GM08714 (cell line): ENCODE results near the gene PRKAG2.

Source experiments
- H3K4me3 ChIP-seq: fragments of 200-500 bp; sonication (Bioruptor generic); 2 replicates; pipeline ENCODE4 v1.5.1; 2014; ENCODE audit warnings: mild to moderate bottlenecking, low read length, inconsistent platforms
- ZNF274 ChIP-seq: IDR thresholded peaks from 2 replicates; pipeline ENCODE4 v1.6.1; 2012; ENCODE audit warnings: mild to moderate bottlenecking, low read depth, low read length

Gene PRKAG2

DNA sequence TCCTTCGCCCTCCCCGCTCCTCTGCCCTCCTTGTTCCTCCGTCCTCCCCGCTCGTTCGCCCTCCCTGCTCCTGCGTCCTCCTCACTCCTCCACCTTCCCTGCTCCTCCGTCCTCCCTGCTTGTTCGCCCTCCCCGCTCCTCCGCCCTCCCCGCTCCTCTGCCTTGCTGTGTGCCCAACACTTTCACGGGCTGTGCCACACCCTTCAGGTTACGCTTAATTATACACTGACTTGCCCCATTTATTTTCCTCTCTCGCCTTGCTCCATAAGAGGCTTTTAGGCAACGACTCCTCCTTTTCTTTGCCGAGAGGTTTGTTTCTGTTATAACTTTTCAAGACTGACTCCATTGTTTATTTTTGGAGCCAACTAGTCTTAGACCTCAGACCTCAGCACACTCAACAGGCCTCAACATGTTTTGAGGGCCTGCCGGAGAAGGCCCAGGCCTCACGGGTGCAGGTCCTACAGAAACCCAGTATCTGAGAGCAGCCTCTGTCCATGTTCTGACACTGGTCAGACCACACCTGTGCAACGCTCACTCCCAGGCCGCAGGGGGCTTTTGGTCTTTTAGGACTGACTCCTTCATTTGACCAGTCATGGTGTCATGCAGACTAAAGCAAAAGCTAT is 18.2 kb upstream of the PRKAG2 start:
- no peak overlapping the region for H3K4me3 ChIP-seq

DNA sequence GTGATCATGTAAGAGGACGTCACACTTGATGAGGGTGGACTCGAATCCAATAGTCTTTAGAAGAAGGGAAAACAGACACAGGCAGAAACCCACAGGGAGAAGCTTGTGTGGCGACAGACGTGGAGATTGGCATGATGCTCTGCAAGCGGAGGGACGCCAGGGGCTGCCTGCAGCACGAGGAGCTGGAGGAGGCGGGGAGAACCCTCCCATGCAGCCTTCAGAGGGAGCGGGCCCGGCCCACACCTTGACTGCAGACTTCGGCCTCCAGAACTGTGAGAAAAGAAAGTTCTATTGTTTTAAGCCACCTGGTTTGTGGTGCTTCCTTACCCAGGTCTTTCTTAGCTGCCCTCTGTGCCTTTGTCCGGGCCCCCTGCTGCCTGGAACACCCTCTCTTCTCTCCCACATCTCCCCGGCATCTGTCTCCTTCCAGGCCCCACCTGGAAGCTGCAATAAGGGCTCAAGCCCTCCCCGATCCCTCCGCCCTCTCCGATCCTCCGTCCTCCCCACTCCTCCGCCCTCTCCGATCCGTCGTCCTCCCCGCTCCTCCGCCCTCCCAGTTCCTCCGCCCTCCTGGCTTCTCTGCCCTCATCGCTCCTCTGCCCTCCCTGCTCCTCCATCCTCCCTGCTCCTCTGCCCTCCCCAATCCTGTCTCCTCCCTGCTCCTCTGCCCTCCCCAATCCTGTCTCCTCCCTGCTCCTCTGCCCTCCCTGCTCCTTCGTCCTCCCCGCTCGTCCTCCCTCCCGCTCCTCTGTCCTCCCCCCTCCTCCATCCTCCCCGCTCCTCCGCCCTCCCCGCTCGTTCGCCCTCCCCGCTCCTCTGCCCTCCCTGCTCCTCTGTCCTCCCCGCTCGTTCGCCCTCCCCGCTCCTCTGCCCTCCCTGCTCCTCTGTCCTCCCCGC is 17.4 kb upstream of the PRKAG2 start:
- no peak for TF ChIP-seq ZNF274
- no peak overlapping the region for H3K4me3 ChIP-seq

More for the DNA sequence above, 18.2 kb upstream of the PRKAG2 start:
- TF ChIP-seq ZNF274 = no peak

DNA sequence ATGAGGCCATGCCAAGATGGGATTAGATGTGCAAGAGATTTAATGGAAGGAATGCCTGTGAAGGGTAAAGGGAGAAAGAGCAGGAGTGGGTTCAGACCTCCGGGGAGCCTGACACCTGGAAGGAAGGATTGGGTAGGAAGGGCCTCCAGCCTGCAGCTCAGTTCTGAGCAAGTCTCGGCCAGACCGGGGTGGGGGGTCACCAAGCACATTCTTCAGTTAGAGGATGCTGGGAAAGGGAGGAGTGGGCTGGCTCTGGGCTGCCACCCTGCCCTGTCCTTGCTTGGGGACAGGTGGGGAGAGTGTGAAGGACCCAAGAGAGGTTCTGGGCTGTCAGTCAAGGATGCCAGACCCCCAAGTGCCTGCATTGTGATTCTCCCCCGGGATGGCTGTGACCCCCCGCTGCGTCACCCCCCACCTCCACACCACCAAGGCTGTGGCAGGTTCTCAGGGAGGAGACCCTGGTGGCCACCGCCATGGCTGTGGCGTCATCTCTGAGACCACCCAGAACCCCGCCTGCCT is 16.5 kb upstream of the PRKAG2 start:
- TF ChIP-seq ZNF274 = no peak
- no peak overlapping the region for H3K4me3 ChIP-seq

DNA sequence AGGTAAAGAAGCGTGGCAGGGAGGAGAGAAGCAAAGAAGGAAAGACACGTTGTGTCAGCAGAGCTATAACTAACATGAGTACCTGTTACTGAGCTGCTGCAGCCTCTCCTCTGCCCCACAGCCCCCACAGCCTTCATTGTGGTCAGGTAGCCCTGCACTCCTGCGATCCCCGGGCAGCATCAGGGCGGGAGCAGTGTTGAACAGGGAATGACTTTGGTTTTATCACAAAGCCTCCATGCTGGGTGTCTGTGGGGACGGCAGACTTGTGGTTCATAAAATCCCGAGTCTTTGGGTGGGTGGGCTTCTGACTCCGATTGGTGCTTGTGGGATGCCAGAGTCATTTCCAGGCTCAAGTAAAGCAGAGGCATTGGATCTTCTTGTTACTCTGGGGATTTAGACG is 14.8 kb upstream of the PRKAG2 start:
- no peak overlapping the region for H3K4me3 ChIP-seq
- TF ChIP-seq ZNF274 = no peak

DNA sequence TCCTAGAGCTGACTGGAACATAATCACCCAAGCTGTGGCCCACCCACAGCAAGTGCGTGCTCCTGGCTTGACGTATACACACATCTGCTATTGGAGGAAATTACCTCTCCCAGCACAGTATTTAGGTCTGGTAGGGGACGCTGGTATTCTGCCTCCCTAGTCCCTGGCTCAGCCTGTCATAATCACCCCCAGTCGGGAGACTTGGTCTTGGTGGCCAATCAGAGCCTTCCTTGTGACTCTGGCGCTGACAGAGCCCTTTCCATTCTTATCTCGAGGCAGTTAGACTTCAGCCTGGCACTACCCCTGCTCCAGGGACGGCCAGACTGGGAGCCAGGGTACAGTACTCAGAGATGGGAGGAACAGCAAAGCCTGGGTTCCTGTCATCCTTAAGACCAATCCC is 14.3 kb upstream of the PRKAG2 start:
- no peak overlapping the region for H3K4me3 ChIP-seq
- TF ChIP-seq ZNF274 = no peak

DNA sequence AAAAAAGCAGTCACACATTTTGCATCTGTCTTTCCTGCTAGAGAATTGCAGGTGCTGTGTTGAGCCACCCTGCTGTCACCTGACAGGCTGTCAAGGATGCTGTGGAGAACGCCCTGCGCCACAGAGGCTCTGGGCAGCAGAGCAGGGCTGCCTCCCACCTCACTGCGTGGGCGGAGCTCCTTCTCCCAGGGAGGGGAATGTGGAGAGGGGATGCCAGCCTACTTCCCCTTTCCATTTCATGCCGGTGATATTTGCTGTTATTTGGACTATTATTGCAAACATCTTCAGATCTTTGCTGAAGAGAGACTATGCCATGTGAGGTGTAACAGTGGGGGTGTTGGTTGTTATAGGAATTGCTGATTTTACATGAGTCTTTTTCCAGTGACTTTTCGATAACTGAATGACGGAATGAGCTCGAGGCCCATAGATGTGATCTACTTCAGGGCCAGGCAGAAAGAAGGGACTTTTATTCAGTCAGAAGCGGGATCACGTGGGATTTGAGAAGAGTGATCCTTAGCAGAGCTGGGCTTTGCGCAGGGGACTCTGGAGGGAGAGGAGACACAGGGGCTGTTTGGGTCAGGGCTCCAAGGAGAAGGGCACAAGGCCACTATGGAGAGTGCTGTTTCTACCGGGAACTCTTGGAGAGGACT is 13.6 kb upstream of the PRKAG2 start:
- H3K4me3 ChIP-seq = no peak overlapping the region
- no peak for TF ChIP-seq ZNF274

DNA sequence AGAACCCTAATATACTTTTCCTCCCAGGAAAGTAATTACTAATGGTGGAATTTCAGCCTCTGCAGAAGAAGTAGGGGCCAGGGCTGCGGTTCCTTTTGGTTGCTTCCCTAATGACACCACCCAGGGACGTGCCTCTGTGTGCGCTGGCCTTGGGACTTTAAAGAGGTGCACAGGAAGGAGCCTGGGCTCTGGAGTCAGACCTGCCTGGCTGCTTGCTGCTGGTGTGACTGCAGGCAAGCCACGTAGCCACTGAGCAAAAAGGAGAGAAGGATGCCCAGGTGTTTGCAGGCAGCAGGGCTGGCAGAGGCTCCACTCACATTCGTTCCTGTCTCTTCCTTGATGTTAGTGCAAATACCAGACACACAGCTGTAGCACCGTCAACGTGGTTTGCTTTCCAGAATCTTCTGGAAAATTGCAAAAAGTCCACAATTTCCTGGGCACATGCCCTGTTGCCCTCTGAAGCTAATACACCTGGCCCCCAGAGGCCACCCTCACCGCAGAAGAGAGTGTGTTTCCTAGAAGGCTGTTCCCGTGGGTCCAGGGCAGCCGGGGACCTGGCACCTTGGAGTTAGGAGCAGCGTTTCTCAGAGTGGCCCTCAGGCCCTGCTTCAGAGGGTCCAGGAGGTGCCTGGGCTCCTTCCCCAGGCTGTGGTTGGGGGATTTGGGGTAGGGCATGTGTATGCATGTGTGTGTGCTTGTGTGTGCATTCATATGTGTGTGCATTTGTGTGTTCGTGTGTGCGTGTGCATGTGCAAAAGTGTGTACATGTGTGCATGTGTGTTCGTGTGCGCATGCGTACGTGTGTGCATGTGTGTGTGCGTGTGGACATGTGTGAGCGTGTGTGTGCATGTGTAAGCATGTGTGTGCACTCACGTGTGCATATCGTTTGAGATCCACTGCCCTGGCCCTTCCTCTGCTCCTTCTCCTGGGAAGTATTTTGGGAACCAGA is 12.8 kb upstream of the PRKAG2 start:
- no peak overlapping the region for H3K4me3 ChIP-seq
- no peak for TF ChIP-seq ZNF274

DNA sequence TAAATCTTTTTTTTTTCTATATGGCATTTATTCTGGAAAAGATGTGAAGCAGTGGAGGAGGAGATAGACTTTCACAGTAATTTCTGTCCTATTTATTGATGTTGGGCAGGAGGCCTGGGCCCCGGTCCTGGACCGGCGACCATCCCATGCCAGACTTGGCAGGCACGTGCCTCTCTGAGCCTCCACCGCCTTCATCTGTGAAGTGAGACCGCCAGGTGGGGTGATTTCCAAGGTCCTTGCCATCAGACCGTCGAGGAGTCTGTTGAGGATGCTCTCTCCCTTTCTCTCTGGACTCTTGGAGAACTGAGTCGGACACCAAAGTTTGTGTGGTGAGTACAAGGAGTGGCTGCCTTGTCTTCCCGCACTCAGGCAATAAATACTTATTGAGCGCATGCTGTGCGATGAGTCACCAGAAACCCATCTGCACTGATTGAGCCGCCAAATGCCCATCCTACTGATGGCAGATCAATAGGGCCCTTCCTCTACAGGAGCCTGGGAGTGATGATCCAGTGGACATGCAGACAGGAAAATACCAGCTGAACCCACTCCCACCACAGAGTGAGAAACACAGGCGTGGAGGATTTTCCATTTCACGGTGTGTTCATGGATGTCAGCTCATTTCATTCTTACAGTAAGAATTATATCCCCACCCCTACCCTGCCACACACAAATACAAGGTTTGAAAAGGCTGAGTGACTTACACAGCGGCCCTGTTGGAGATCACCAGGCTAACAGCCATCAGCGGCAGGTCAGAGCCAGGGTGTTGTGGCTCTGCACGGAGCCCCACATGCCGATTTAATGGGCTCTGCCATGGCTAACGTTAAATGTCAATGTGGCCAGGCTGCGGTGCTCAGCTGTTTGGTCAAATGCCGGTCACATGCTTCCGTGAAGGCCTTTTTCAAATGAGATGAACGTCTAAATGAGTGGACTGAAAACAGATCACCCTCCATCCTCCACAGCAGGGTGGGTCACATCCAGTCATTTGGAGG is 11.5 kb upstream of the PRKAG2 start:
- TF ChIP-seq ZNF274 = no peak
- no peak overlapping the region for H3K4me3 ChIP-seq

DNA sequence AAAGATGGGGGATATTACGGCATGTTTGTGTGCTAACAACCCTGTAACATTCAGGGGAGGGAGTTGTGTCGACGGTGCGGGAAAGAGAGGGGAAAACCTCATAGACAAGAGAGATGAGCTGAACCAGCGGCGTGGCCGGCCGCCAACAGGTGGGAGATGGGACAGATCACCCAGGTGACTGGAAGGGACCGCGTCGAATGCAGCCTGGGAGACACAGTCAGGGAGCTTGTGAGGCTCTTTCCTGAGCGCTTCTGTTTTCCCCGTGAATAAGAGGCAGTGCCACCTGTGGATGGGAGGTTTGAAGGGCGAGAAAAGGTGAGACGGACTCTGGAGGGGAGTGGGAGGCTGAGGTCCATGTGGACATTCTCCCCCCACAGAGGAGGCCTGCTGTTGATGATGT is 9.9 kb upstream of the PRKAG2 start:
- TF ChIP-seq ZNF274 = no peak
- H3K4me3 ChIP-seq = no peak overlapping the region

DNA sequence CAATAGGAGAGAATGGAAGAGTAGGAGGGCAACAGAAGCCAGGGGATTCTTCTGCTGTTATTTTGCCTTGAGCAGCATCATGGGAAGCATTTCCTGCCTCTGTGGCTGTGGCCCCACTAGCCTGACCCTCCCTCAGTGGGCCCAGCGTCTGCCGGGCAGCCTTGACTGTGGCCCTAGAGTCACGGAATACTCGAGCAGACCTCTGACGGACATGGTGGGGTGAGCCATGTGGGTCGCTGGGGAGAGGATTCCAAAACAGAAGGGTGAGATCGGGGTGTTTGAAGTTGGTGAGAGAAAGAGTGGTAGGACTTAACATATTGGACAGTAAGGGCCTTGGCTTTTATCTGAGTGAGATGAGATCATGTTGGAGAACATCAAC is 8.3 kb upstream of the PRKAG2 start:
- H3K4me3 ChIP-seq = no peak overlapping the region
- TF ChIP-seq ZNF274 = no peak

DNA sequence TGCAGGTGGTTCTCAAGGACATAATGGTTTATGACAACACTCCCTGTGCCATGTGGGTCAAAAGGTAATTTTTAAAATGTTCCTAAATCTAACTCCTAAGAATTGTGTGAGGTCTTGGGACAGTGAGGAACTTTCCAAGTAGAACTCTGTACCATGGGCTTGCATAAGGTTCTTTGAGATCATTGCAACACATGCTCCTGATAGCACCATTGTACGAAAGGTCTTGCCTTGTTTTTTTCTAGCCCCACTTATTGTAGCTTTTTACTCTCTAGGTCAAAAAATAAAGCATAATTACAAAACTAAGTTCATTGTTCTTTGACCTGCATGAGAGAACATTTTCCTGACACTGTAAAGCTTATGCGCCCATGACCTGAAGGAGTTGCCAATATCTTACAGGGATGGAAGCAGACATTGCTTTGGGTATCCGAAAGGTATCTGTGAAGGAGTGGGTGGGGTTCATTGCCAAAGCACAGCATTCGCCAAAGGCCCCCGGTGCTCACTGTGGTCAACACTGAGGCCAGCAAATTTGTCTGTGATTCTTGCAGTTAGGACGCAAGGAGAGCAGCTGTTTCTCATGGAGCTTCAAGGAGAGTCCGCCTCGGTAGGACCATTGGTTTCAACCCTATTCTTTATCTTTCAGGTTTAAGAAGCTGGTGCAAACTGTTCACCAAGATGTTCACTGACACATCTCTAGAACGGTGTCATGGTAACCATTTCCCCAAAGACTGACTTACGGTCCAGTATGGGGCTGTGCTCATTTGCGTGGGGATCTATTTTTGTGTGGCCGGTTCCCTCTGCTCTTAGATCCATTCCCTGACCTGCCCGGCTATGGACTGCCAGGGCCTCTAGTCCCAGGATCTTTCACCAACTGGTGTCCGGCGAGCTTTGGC is 7.6 kb upstream of the PRKAG2 start:
- no peak for TF ChIP-seq ZNF274
- H3K4me3 ChIP-seq = no peak overlapping the region

DNA sequence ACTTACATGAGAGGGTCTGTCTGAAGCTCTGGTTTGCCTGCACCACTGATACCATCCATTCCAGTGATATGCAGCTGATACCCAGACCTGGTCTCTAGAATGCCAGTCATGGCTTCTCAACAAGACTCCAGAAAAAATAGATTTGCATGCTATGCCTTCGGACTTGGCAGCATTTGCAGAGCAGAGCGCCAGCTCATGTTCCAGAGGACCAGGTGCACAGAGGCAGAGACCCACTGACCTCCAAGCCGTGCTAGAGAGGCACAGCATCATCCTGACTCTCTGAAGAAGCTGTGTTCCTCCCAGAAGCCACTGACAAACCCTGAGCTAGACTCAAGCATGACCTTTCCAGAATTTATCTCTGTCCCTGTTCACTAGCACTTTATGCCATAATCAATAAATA is 6.9 kb upstream of the PRKAG2 start:
- TF ChIP-seq ZNF274 = no peak
- H3K4me3 ChIP-seq = no peak overlapping the region

DNA sequence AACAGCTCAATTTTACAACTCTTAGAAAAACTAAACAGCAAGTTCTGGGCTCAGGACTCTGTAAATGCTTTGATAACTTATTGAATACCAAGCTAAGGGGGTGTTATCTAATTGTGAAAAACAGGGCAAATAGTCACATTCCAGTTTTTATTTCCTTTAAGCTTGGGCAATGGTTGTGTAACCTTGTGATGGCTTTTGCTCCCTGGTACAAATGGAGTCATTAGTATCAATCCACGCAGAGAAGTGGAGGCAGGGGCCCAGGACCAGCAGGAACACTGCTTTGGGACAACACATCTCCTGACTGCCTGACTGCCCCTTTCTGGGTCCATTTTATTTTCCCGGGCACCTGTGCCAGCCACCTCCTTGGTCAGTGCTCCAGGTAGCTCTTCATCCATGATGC is 5.8 kb upstream of the PRKAG2 start:
- no peak for TF ChIP-seq ZNF274
- H3K4me3 ChIP-seq = no peak overlapping the region
